ENCODE measurements around the gene NGEF. TPM values are rescaled to one million over a fixed set of nuclear protein-coding genes. Genes with fewer than 3 reads are reported as not detected.
A peak's percentile ranks its signal among the peaks of the same experiment; 100 is the strongest.

NGEF gene
- total and polyA plus RNA-seq, 2 donors (not counting 1 experiment from before 2014, with no cell fraction given) = under 0.01 to 0.24 TPM

- H2AFZ ChIP-seq (ENCODE audit: low read length) = no peak overlapping the region
- peak; percentile 79 to 83 for DNase-seq (ENCODE audit: low read depth in 2 of 2)
Observed at GRCh38 chr2:233051241-233052149, 38.4 kb upstream of the NGEF start.

DNA sequence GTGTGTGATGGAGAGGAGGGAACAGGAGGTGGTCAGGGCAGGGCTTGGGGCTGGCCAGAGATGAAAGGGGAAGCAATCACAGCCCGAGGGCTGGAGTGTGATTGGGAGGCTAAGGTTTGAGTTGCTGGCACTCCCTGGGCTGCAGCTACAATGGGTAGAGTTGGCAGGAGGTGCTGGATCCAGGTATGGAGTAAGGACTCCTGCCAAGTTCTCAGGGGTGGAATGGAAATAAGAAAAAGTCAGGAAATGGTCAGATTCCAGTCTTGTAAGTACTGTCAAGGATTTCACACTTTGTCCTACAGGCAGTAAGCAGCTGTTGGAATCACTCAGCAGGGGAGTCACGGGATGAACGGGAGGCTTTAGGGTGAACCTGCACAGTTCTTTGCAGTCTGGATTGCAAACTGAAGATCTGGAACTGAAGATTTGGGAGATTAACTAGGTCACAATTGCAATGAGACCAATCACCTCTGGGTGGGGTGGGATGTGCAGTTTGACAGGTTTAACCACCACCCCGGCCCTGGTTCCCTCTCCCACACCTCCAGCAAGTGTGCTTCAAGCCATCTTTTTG is 36.2 kb upstream of the NGEF start:
- H2AFZ ChIP-seq (ENCODE audit: low read length) = no peak overlapping the region
- no peak overlapping the region for H3K9ac ChIP-seq (ENCODE audit: insufficient read depth, low read length)
- H3K4me2 ChIP-seq (ENCODE audit: extremely low read depth, insufficient read depth, low read length) = no peak overlapping the region
- H3K27ac ChIP-seq (ENCODE audit: insufficient read depth, low read length) = no peak overlapping the region
- no peaks in the 10 kb centered on the region for H3K36me3 ChIP-seq (ENCODE audit: control insufficient read depth, insufficient read depth, low read length)
- H3K9me3 ChIP-seq (ENCODE audit: control insufficient read depth, insufficient read depth, low read depth, low read length) = no peaks in the 10 kb centered on the region
- no peaks in the 10 kb centered on the region for H4K20me1 ChIP-seq (ENCODE audit: control insufficient read depth, extremely low read depth, insufficient read depth, low read length)
- no peak for DNase-seq (ENCODE audit: low read depth in 2 of 2)
- H3K4me3 ChIP-seq (replicated peaks in 1 of 4; ENCODE audit: control extremely low read depth in 1 of 4, insufficient read depth in 1 of 4, low read depth in 3 of 4, low read length in 4 of 4) = no peak overlapping the region
- H3K4me1 ChIP-seq (ENCODE audit: control insufficient read depth, extremely low read depth, insufficient read depth, low read length) = no peaks in the 10 kb centered on the region
- TF ChIP-seq EZH2 (IDR thresholded peaks at IDR 0.05; ENCODE audit: low read length, missing control alignments) (no peak), CTCF (conservative IDR thresholded peaks at IDR 0.05 in 1 of 2, IDR thresholded peaks at IDR 0.05 in 1 of 2; ENCODE audit: low read depth in 1 of 2, low read length in 2 of 2) (no peak)
- peaks cover 2% of the 10 kb centered on the region for H3K27me3 ChIP-seq (ENCODE audit: control insufficient read depth, insufficient read depth, low read length)
- H3K79me2 ChIP-seq (ENCODE audit: control insufficient read depth, insufficient read depth, low read length) = no peaks in the 10 kb centered on the region

More at GRCh38 chr2:233051241-233052149, 38.4 kb upstream of the NGEF start:
- H4K20me1 ChIP-seq (ENCODE audit: control insufficient read depth, extremely low read depth, insufficient read depth, low read length) = no peaks in the 10 kb centered on the region
- no peak overlapping the region for H3K4me3 ChIP-seq (replicated peaks in 1 of 4; ENCODE audit: control extremely low read depth in 1 of 4, insufficient read depth in 1 of 4, low read depth in 3 of 4, low read length in 4 of 4)
- no peaks in the 10 kb centered on the region for H3K36me3 ChIP-seq (ENCODE audit: control insufficient read depth, insufficient read depth, low read length)
- H3K79me2 ChIP-seq (ENCODE audit: control insufficient read depth, insufficient read depth, low read length) = no peaks in the 10 kb centered on the region
- no peak overlapping the region for H3K27ac ChIP-seq (ENCODE audit: insufficient read depth, low read length)
- no peaks in the 10 kb centered on the region for H3K9me3 ChIP-seq (ENCODE audit: control insufficient read depth, insufficient read depth, low read depth, low read length)
- H3K4me1 ChIP-seq (ENCODE audit: control insufficient read depth, extremely low read depth, insufficient read depth, low read length) = no peaks in the 10 kb centered on the region
- H3K27me3 ChIP-seq (ENCODE audit: control insufficient read depth, insufficient read depth, low read length) = peaks cover 10% of the 10 kb centered on the region
- no peak overlapping the region for H3K4me2 ChIP-seq (ENCODE audit: extremely low read depth, insufficient read depth, low read length)
- TF ChIP-seq CTCF (conservative IDR thresholded peaks at IDR 0.05 in 1 of 2, IDR thresholded peaks at IDR 0.05 in 1 of 2; ENCODE audit: low read depth in 1 of 2, low read length in 2 of 2) = no peak
- TF ChIP-seq EZH2 (IDR thresholded peaks at IDR 0.05; ENCODE audit: low read length, missing control alignments) = no peak
- H3K9ac ChIP-seq (ENCODE audit: insufficient read depth, low read length) = no peak overlapping the region

DNA sequence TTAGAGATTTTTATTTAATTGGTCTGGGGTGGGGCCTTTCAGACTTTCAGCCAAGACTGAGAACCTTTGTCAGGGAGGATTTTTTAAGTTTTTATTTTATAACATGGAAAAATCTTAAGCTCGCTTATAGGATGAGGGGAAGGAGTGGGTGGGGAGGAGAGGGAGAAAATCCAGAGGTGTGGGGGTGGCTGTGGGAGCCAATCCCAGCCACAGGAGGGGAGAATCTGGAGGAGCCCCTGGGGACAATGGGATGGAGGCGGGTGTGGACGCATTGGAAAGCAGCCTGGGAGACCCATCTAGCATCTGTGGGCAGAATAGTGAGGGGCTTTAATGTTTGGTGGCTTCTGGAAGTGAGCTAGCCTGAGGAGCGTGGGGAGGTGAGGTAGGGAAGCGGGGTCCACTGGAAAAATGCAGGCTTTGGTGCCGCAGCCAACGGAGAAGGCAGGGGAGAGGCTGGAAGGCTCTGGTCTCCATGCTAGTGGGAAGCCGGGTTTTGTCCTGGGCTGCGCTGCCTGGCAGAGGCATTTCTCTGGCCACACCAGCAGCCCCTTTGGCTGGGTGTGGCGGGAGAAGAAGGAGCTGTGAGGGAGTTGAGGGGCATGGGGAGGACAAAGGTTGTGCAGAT is 35.6 kb upstream of the NGEF start:
- no peaks in the 10 kb centered on the region for H4K20me1 ChIP-seq (ENCODE audit: control insufficient read depth, extremely low read depth, insufficient read depth, low read length)
- no peak overlapping the region for H3K9ac ChIP-seq (ENCODE audit: insufficient read depth, low read length)
- no peaks in the 10 kb centered on the region for H3K79me2 ChIP-seq (ENCODE audit: control insufficient read depth, insufficient read depth, low read length)
- TF ChIP-seq CTCF (conservative IDR thresholded peaks at IDR 0.05 in 1 of 2, IDR thresholded peaks at IDR 0.05 in 1 of 2; ENCODE audit: low read depth in 1 of 2, low read length in 2 of 2) = no peak
- TF ChIP-seq EZH2 (IDR thresholded peaks at IDR 0.05; ENCODE audit: low read length, missing control alignments) = no peak
- peaks cover 2% of the 10 kb centered on the region for H3K27me3 ChIP-seq (ENCODE audit: control insufficient read depth, insufficient read depth, low read length)
- no peak overlapping the region for H3K4me3 ChIP-seq (replicated peaks in 1 of 4; ENCODE audit: control extremely low read depth in 1 of 4, insufficient read depth in 1 of 4, low read depth in 3 of 4, low read length in 4 of 4)
- no peaks in the 10 kb centered on the region for H3K9me3 ChIP-seq (ENCODE audit: control insufficient read depth, insufficient read depth, low read depth, low read length)
- H2AFZ ChIP-seq (ENCODE audit: low read length) = no peak overlapping the region
- H3K27ac ChIP-seq (ENCODE audit: insufficient read depth, low read length) = no peak overlapping the region
- H3K4me1 ChIP-seq (ENCODE audit: control insufficient read depth, extremely low read depth, insufficient read depth, low read length) = no peaks in the 10 kb centered on the region
- H3K36me3 ChIP-seq (ENCODE audit: control insufficient read depth, insufficient read depth, low read length) = no peaks in the 10 kb centered on the region
- DNase-seq (ENCODE audit: low read depth in 2 of 2) = no peak
- no peak overlapping the region for H3K4me2 ChIP-seq (ENCODE audit: extremely low read depth, insufficient read depth, low read length)

Data from fibroblast of lung (primary cell).